Natural killer cell (primary cell): ENCODE results near the gene LILRA2. TPM values are rescaled to one million over a fixed set of nuclear protein-coding genes. Genes with fewer than 3 reads are reported as not detected.

Experiments used
- ATAC-seq, 3 donors: fragments of 150-1000 bp in 2 of 3; fragments of 200-7000 bp in 1 of 3; cut with Tn5 transposase; 1 replicate in 1 of 3; 2 replicates in 2 of 3; pipeline ENCODE4 v1.10.0; 2021; ENCODE audit warnings: mild to moderate bottlenecking in 2 of 3, moderate library complexity in 2 of 3
- DNase-seq, 2 donors: peaks; one replicate each; pipeline versions ENCODE4 v3.0.0 to v3.0.0-alpha.2; 2013 to 2021; ENCODE audit warnings: mixed read lengths in 1 of 2
- H3K27ac ChIP-seq: one replicate; pipeline ENCODE4 v1.5.1; 2013; ENCODE audit warnings: mild to moderate bottlenecking, low read length
- H3K27me3 ChIP-seq: one replicate; pipeline ENCODE4 v1.6.1; 2013; ENCODE audit warnings: low read length; ENCODE audit not compliant: control insufficient read depth, insufficient read depth
- H3K36me3 ChIP-seq: one replicate; pipeline ENCODE4 v1.6.1; 2013; ENCODE audit warnings: low read length; ENCODE audit not compliant: control insufficient read depth, insufficient read depth
- H3K4me1 ChIP-seq: one replicate; pipeline ENCODE4 v1.6.1; 2013; ENCODE audit warnings: low read length; ENCODE audit not compliant: control insufficient read depth, insufficient read depth
- H3K4me3 ChIP-seq: one replicate; pipeline ENCODE4 v1.5.1; 2013; ENCODE audit warnings: low read length
- H3K9me3 ChIP-seq: one replicate; pipeline ENCODE4 v1.6.1; 2013; ENCODE audit warnings: low read length; ENCODE audit not compliant: control insufficient read depth, insufficient read depth
- H3K27ac Mint-ChIP-seq, 2 donors: one replicate each; pipeline ENCODE4 v1.8.0; 2022; ENCODE audit warnings: mild to moderate bottlenecking in 2 of 2, mixed read lengths in 2 of 2, moderate library complexity in 1 of 2
- H3K27me3 Mint-ChIP-seq, 2 donors: one replicate each; pipeline ENCODE4 v1.8.0; 2022; ENCODE audit warnings: low read depth in 2 of 2, mixed read lengths in 2 of 2
- H3K36me3 Mint-ChIP-seq: one replicate; pipeline ENCODE4 v1.8.0; 2022; ENCODE audit warnings: mixed read lengths
- H3K4me1 Mint-ChIP-seq, 2 donors: one replicate each; pipeline ENCODE4 v1.8.0; 2022; ENCODE audit warnings: mixed read lengths in 2 of 2
- H3K4me3 Mint-ChIP-seq: one replicate; pipeline ENCODE4 v1.8.0; 2022; ENCODE audit warnings: mild to moderate bottlenecking, moderate library complexity, mixed read lengths
- H3K9me3 Mint-ChIP-seq, 2 donors: one replicate each; pipeline ENCODE4 v1.8.0; 2022; ENCODE audit warnings: mixed read lengths in 2 of 2
- WGBS: methylation state at CpG from one replicate; pipeline ENCODE4 v1.1.7; 2013; ENCODE audit warnings: missing lambda C conversion rate; ENCODE audit not compliant: insufficient coverage; 5-methylcytosine and 5-hydroxymethylcytosine counted together
- intact Hi-C: fragments of 100-400 bp; cut with micrococcal nuclease; formaldehyde crosslinking; loops from one replicate; pipeline ENCODE4 v1.14.2; 2022
- total RNA-seq, 4 donors: library from RNA; stranded (reverse); fragments of 120-200 nt in 1 of 4; gene quantifications; one replicate each; pipeline versions ENCODE4 v1.2.3 to v1.2.4, GENCODE V29; 2013 to 2022
- TF ChIP-seq, protein P1 (sequence below): fragments of 200-600 bp; IDR thresholded peaks from one replicate; pipeline ENCODE4 v1.8.0; 2022; ENCODE audit warnings: antibody characterized with exemption

The LILRA2 gene
- total RNA-seq, 3 donors from 2014 or later (not counting 1 experiment from before 2014, with no cell fraction given): 1.4 to 8.4 (median 5.6) TPM

DNA sequence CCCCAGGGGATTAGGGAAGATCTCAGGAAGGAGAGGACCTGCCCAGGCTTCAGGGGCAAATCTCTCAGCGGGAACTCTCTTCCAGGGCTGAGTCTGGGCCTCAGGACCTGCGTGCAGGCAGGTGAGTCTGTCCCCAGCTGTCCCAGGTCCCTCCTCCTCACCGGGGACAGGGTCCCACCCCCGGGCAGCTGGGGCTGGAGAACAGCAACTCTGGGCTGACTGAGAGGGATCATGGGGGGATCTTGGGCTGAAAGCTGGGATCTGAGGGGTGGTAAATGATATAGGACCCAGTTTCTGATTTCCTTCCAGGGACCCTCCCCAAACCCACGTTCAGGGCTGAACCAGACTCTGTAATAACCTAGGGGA lies 34.2 kb downstream of the LILRA2 start:
- H3K27ac Mint-ChIP-seq: no peak overlapping the region
- no peaks in the 10 kb centered on the region for H3K9me3 ChIP-seq
- peaks cover 24% of the 10 kb centered on the region for H3K4me1 ChIP-seq
- TF ChIP-seq, protein P1, sequence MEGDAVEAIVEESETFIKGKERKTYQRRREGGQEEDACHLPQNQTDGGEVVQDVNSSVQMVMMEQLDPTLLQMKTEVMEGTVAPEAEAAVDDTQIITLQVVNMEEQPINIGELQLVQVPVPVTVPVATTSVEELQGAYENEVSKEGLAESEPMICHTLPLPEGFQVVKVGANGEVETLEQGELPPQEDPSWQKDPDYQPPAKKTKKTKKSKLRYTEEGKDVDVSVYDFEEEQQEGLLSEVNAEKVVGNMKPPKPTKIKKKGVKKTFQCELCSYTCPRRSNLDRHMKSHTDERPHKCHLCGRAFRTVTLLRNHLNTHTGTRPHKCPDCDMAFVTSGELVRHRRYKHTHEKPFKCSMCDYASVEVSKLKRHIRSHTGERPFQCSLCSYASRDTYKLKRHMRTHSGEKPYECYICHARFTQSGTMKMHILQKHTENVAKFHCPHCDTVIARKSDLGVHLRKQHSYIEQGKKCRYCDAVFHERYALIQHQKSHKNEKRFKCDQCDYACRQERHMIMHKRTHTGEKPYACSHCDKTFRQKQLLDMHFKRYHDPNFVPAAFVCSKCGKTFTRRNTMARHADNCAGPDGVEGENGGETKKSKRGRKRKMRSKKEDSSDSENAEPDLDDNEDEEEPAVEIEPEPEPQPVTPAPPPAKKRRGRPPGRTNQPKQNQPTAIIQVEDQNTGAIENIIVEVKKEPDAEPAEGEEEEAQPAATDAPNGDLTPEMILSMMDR: no peak
- peaks cover 3% of the 10 kb centered on the region for H3K27me3 ChIP-seq
- H3K36me3 Mint-ChIP-seq: no peaks in the 10 kb centered on the region
- H3K36me3 ChIP-seq: no peaks in the 10 kb centered on the region
- intact Hi-C loops: no loop called here
- H3K4me1 Mint-ChIP-seq: peaks cover 0 to 5% of the 10 kb centered on the region in 2 donors
- no peak overlapping the region for H3K4me3 ChIP-seq
- DNase-seq: no peak
- no peak for ATAC-seq
- peaks cover 29 to 34% of the 10 kb centered on the region in 2 donors for H3K27me3 Mint-ChIP-seq
- H3K9me3 Mint-ChIP-seq: no peaks in the 10 kb centered on the region
- no peak overlapping the region for H3K27ac ChIP-seq
- 84% methylated on average over 5 of the region's 5 CpGs for WGBS
- H3K4me3 Mint-ChIP-seq: no peak overlapping the region

GRCh38 chr19:54608205-54608604 lies 34.6 kb downstream of the LILRA2 start:
- no peak overlapping the region for H3K27ac ChIP-seq
- H3K27me3 ChIP-seq: peaks cover 2% of the 10 kb centered on the region
- Mint-ChIP-seq H3K27ac (no peak overlapping the region), H3K4me3 (no peak overlapping the region), H3K36me3 (no peaks in the 10 kb centered on the region), H3K27me3 (peaks cover 28 to 34% of the 10 kb centered on the region in 2 donors), H3K9me3 (no peaks in the 10 kb centered on the region), H3K4me1 (peaks cover 0 to 5% of the 10 kb centered on the region in 2 donors)
- intact Hi-C loops: no loop called here
- H3K4me3 ChIP-seq: no peak overlapping the region
- H3K9me3 ChIP-seq: no peaks in the 10 kb centered on the region
- no peaks in the 10 kb centered on the region for H3K36me3 ChIP-seq
- ATAC-seq (no peak), DNase-seq (no peak)
- 91% methylated on average over 6 of the region's 7 CpGs for WGBS
- TF ChIP-seq, protein P1: no peak
- H3K4me1 ChIP-seq: peaks cover 24% of the 10 kb centered on the region

DNA sequence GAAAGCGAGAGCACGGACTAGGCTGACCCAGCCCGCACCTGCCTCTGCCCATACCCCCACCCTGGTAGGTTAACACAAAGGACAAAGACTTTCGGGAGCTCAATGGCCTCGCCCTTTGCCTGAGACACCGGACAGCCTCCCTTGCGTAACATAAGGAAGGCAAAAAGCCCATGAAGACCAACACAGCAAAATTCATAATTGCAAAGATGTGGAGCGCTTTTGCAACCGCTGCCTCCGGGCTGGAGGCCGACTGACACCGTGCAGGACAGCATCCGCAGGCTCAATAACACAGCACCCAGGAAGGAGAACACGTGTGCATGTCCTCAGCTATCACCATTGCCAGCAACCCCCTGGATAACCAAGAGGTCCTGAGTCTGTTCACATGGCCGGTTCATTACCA lies 35.2 kb downstream of the LILRA2 start:
- TF ChIP-seq, protein P1: no peak
- H3K27ac Mint-ChIP-seq: no peak overlapping the region
- Histone ChIP-seq H3K36me3 (no peaks in the 10 kb centered on the region), H3K27me3 (peaks cover 2% of the 10 kb centered on the region), H3K4me1 (peaks cover 24% of the 10 kb centered on the region), H3K9me3 (no peaks in the 10 kb centered on the region), H3K27ac (no peak overlapping the region), H3K4me3 (no peak overlapping the region)
- no peak overlapping the region for H3K4me3 Mint-ChIP-seq
- H3K27me3 Mint-ChIP-seq: peaks cover 27 to 34% of the 10 kb centered on the region in 2 donors
- intact Hi-C loops: no loop called here
- H3K4me1 Mint-ChIP-seq: peaks cover 0 to 5% of the 10 kb centered on the region in 2 donors
- WGBS: 88% methylated on average over 15 of the region's 15 CpGs
- no peaks in the 10 kb centered on the region for H3K36me3 Mint-ChIP-seq
- DNase-seq (no peak), ATAC-seq (no peak)
- no peaks in the 10 kb centered on the region for H3K9me3 Mint-ChIP-seq

GRCh38 chr19:54609356-54609791 lies 35.8 kb downstream of the LILRA2 start:
- Mint-ChIP-seq H3K4me3 (no peak overlapping the region), H3K27me3 (peaks cover 23 to 34% of the 10 kb centered on the region in 2 donors), H3K27ac (no peak overlapping the region), H3K36me3 (no peaks in the 10 kb centered on the region), H3K9me3 (no peaks in the 10 kb centered on the region), H3K4me1 (peaks cover 0 to 5% of the 10 kb centered on the region in 2 donors)
- no peak for DNase-seq
- no peak for ATAC-seq
- WGBS: 92% methylated on average over 26 of the region's 26 CpGs
- Histone ChIP-seq H3K4me1 (peaks cover 24% of the 10 kb centered on the region), H3K9me3 (no peaks in the 10 kb centered on the region), H3K4me3 (no peak overlapping the region), H3K36me3 (no peaks in the 10 kb centered on the region), H3K27ac (no peak overlapping the region), H3K27me3 (peaks cover 2% of the 10 kb centered on the region)
- intact Hi-C loops: no loop called here
- TF ChIP-seq, protein P1: no peak
